Measurements from ENCODE around the gene OSBPL8. TPM values are rescaled to one million over a fixed set of nuclear protein-coding genes. Genes with fewer than 3 reads are reported as not detected.

Gene OSBPL8
- total and polyA plus RNA-seq, 2 experiments from 2014 or later: 64.4 to 73.4 TPM

GRCh38 chr12:76400136-76400535 lies 159.4 kb downstream of the OSBPL8 start:
- Histone ChIP-seq H3K79me2 (ENCODE audit: insufficient read depth) (peaks cover 9% of the 10 kb centered on the region; the same call in 1 of the 2 replicates), H3K4me3 (no peak overlapping the region), H3K9ac (no peak overlapping the region), H4K20me1 (ENCODE audit: insufficient read depth) (no peaks in the 10 kb centered on the region), H3K27ac (no peak overlapping the region), H3K4me1 (ENCODE audit: insufficient read depth) (no peaks in the 10 kb centered on the region), H3K4me2 (ENCODE audit: unreplicated experiment) (no peak overlapping the region), H3K9me2 (ENCODE audit: insufficient read depth) (no peaks in the 10 kb centered on the region), H2AFZ (no peak overlapping the region), H3F3A (ENCODE audit: insufficient read depth) (no peaks in the 10 kb centered on the region), H3K36me3 (ENCODE audit: low read depth) (no peaks in the 10 kb centered on the region; the same call in 1 of the 2 replicates), H3K9me3 (ENCODE audit: low read depth) (no peaks in the 10 kb centered on the region), H3K27me3 (replicated peaks; ENCODE audit: insufficient read depth) (no peaks in the 10 kb centered on the region)
- TF ChIP-seq EZH2phosphoT487 (IDR thresholded peaks at IDR 0.05; ENCODE audit: insufficient read depth, low read depth) (no peak), EZH2 (IDR thresholded peaks at IDR 0.05; ENCODE audit: insufficient read depth, poor library complexity, severe bottlenecking) (no peak)
- in situ Hi-C loops (cut with MboI): no loop called here
- no peak for DNase-seq
- WGBS, 2 experiments (ENCODE audit: low coverage in 1 of 2, low lambda C conversion rate in 2 of 2, missing lambda C conversion rate in 2 of 2): 79 to 83% methylated on average over 2 of the region's 2 CpGs

- no peaks in the 10 kb centered on the region for H3K9me3 ChIP-seq (ENCODE audit: low read depth)
- peaks cover 6% of the 10 kb centered on the region; the same call in 1 of the 2 replicates for H3K36me3 ChIP-seq (ENCODE audit: low read depth)
- no peak overlapping the region for H3K4me3 ChIP-seq
- H3K4me1 ChIP-seq (ENCODE audit: insufficient read depth): no peaks in the 10 kb centered on the region
- in situ Hi-C loops (cut with MboI): no loop called here
- H3K27ac ChIP-seq: no peak overlapping the region
- no peak overlapping the region for H3K4me2 ChIP-seq (ENCODE audit: unreplicated experiment)
- no peaks in the 10 kb centered on the region for H3F3A ChIP-seq (ENCODE audit: insufficient read depth)
- H3K79me2 ChIP-seq (ENCODE audit: insufficient read depth): peaks cover 9% of the 10 kb centered on the region; the same call in 1 of the 2 replicates
- no peak for TF ChIP-seq EZH2phosphoT487 (IDR thresholded peaks at IDR 0.05; ENCODE audit: insufficient read depth, low read depth)
- no peak for TF ChIP-seq EZH2 (IDR thresholded peaks at IDR 0.05; ENCODE audit: insufficient read depth, poor library complexity, severe bottlenecking)
- no peaks in the 10 kb centered on the region for H3K9me2 ChIP-seq (ENCODE audit: insufficient read depth)
- H3K27me3 ChIP-seq (replicated peaks; ENCODE audit: insufficient read depth): no peaks in the 10 kb centered on the region
- H3K9ac ChIP-seq: no peak overlapping the region
- 89 to 98% methylated on average over 2 of the region's 2 CpGs for WGBS, 2 experiments (ENCODE audit: low coverage in 1 of 2, low lambda C conversion rate in 2 of 2, missing lambda C conversion rate in 2 of 2)
- no peaks in the 10 kb centered on the region for H4K20me1 ChIP-seq (ENCODE audit: insufficient read depth)
- H2AFZ ChIP-seq: no peak overlapping the region
- DNase-seq: peak; percentile 6
Measured at GRCh38 chr12:76399040-76399439, 160.5 kb downstream of the OSBPL8 start.

- H3K36me3 ChIP-seq (ENCODE audit: low read depth): 0 out of 2 replicates have a peak, but pooled peaks cover 6% of the 10 kb centered on the region
- no peaks in the 10 kb centered on the region for H3F3A ChIP-seq (ENCODE audit: insufficient read depth)
- peak; percentile 27 for DNase-seq
- H3K4me1 ChIP-seq (ENCODE audit: insufficient read depth): no peaks in the 10 kb centered on the region
- no peaks in the 10 kb centered on the region for H3K9me3 ChIP-seq (ENCODE audit: low read depth)
- H3K79me2 ChIP-seq (ENCODE audit: insufficient read depth): no peaks in the 10 kb centered on the region
- no peak overlapping the region for H2AFZ ChIP-seq
- TF ChIP-seq EZH2phosphoT487 (IDR thresholded peaks at IDR 0.05; ENCODE audit: insufficient read depth, low read depth) (no peak), EZH2 (IDR thresholded peaks at IDR 0.05; ENCODE audit: insufficient read depth, poor library complexity, severe bottlenecking) (no peak)
- no peak overlapping the region for H3K9ac ChIP-seq
- H3K9me2 ChIP-seq (ENCODE audit: insufficient read depth): no peaks in the 10 kb centered on the region
- H3K27me3 ChIP-seq (replicated peaks; ENCODE audit: insufficient read depth): no peaks in the 10 kb centered on the region
- no peak overlapping the region for H3K4me2 ChIP-seq (ENCODE audit: unreplicated experiment)
- H3K4me3 ChIP-seq: no peak overlapping the region
- in situ Hi-C loops (cut with MboI): no loop called here
- no peaks in the 10 kb centered on the region for H4K20me1 ChIP-seq (ENCODE audit: insufficient read depth)
- no peak overlapping the region for H3K27ac ChIP-seq
Measured at GRCh38 chr12:76398106-76398505, 161.5 kb downstream of the OSBPL8 start.

- in situ Hi-C loops (cut with MboI): no loop called here
- TF ChIP-seq EZH2 (IDR thresholded peaks at IDR 0.05; ENCODE audit: insufficient read depth, poor library complexity, severe bottlenecking): no peak
- TF ChIP-seq EZH2phosphoT487 (IDR thresholded peaks at IDR 0.05; ENCODE audit: insufficient read depth, low read depth): no peak
- no peak overlapping the region for H3K4me2 ChIP-seq (ENCODE audit: unreplicated experiment)
- H3K36me3 ChIP-seq (ENCODE audit: low read depth): peaks cover 30% of the 10 kb centered on the region; the same call in 1 of the 2 replicates
- 96 to 100% methylated on average over 1 of the region's 1 CpG for WGBS, 2 experiments (ENCODE audit: low coverage in 1 of 2, low lambda C conversion rate in 2 of 2, missing lambda C conversion rate in 2 of 2)
- no peaks in the 10 kb centered on the region for H3K27me3 ChIP-seq (replicated peaks; ENCODE audit: insufficient read depth)
- no peaks in the 10 kb centered on the region for H3F3A ChIP-seq (ENCODE audit: insufficient read depth)
- no peak overlapping the region for H3K9ac ChIP-seq
- H3K9me2 ChIP-seq (ENCODE audit: insufficient read depth): no peaks in the 10 kb centered on the region
- no peak for DNase-seq
- H2AFZ ChIP-seq: no peak overlapping the region
- no peaks in the 10 kb centered on the region for H3K9me3 ChIP-seq (ENCODE audit: low read depth)
- H3K27ac ChIP-seq: no peak overlapping the region
- no peaks in the 10 kb centered on the region for H4K20me1 ChIP-seq (ENCODE audit: insufficient read depth)
- H3K79me2 ChIP-seq (ENCODE audit: insufficient read depth): no peaks in the 10 kb centered on the region
- H3K4me1 ChIP-seq (ENCODE audit: insufficient read depth): no peaks in the 10 kb centered on the region
- H3K4me3 ChIP-seq: no peak overlapping the region
Measured at GRCh38 chr12:76391461-76391860, 168.1 kb downstream of the OSBPL8 start.

GRCh38 chr12:76387614-76388013 lies 172.0 kb downstream of the OSBPL8 start:
- Histone ChIP-seq H3K4me3 (no peak overlapping the region), H2AFZ (no peak overlapping the region), H3K4me2 (ENCODE audit: unreplicated experiment) (no peak overlapping the region), H3K27ac (no peak overlapping the region), H3K27me3 (replicated peaks; ENCODE audit: insufficient read depth) (no peaks in the 10 kb centered on the region), H3K9me3 (ENCODE audit: low read depth) (no peaks in the 10 kb centered on the region), H3K9me2 (ENCODE audit: insufficient read depth) (no peaks in the 10 kb centered on the region), H3K79me2 (ENCODE audit: insufficient read depth) (no peaks in the 10 kb centered on the region), H3F3A (ENCODE audit: insufficient read depth) (no peaks in the 10 kb centered on the region), H3K36me3 (ENCODE audit: low read depth) (peaks cover 35% of the 10 kb centered on the region), H3K9ac (no peak overlapping the region), H3K4me1 (ENCODE audit: insufficient read depth) (no peaks in the 10 kb centered on the region), H4K20me1 (ENCODE audit: insufficient read depth) (no peaks in the 10 kb centered on the region)
- DNase-seq: no peak
- 98 to 100% methylated on average over 2 of the region's 2 CpGs for WGBS, 2 experiments (ENCODE audit: low coverage in 1 of 2, low lambda C conversion rate in 2 of 2, missing lambda C conversion rate in 2 of 2)
- no peak for TF ChIP-seq EZH2 (IDR thresholded peaks at IDR 0.05; ENCODE audit: insufficient read depth, poor library complexity, severe bottlenecking)
- no peak for TF ChIP-seq EZH2phosphoT487 (IDR thresholded peaks at IDR 0.05; ENCODE audit: insufficient read depth, low read depth)
- in situ Hi-C loops (cut with MboI): no loop called here
